Glutamatergic neuron (in vitro differentiated cells): ENCODE data around the gene GRIK3. TPM values are rescaled to one million over a fixed set of nuclear protein-coding genes. Genes with fewer than 3 reads are reported as not detected.
"Not testable (repeated sequence)": the region's sequence is repeated elsewhere in the genome, so short reads cannot be mapped to it uniquely, and the experiment has no call there.

Experiments used
- DNase-seq: peaks from one replicate; pipeline ENCODE4 v3.0.0; 2022
- H3K27ac Mint-ChIP-seq: one replicate; pipeline ENCODE4 v1.8.0; 2020; ENCODE audit warnings: mild to moderate bottlenecking, mixed read lengths, inconsistent platforms; ENCODE audit not compliant: unreplicated experiment
- H3K27me3 Mint-ChIP-seq: one replicate; pipeline ENCODE4 v1.8.0; 2020; ENCODE audit warnings: mild to moderate bottlenecking, moderate library complexity, mixed read lengths, inconsistent platforms; ENCODE audit not compliant: unreplicated experiment
- H3K36me3 Mint-ChIP-seq: one replicate; pipeline ENCODE4 v1.8.0; 2020; ENCODE audit warnings: mild to moderate bottlenecking, mixed read lengths, inconsistent platforms; ENCODE audit not compliant: unreplicated experiment
- H3K4me1 Mint-ChIP-seq: one replicate; pipeline ENCODE4 v1.8.0; 2020; ENCODE audit warnings: mild to moderate bottlenecking, low read depth, mixed read lengths, inconsistent platforms; ENCODE audit not compliant: unreplicated experiment
- H3K4me3 Mint-ChIP-seq: one replicate; pipeline ENCODE4 v1.8.0; 2020; ENCODE audit warnings: mild to moderate bottlenecking, mixed read lengths, inconsistent platforms; ENCODE audit not compliant: unreplicated experiment
- H3K9me3 Mint-ChIP-seq: one replicate; pipeline ENCODE4 v1.8.0; 2020; ENCODE audit warnings: mild to moderate bottlenecking, moderate library complexity, mixed read lengths, inconsistent platforms; ENCODE audit not compliant: unreplicated experiment
- CTCF ChIP-seq: fragments of 200-600 bp; sonication (generic); IDR thresholded peaks from one replicate; pipeline ENCODE4 v1.5.0; 2021; ENCODE audit not compliant: partially characterized antibody, unreplicated experiment
- total RNA-seq: library from RNA; stranded (reverse); fragmentation: NEBNext Ultra II Directional; extraction: Animal tissue kit (Norgen Biotek cat#: 25700); gene quantifications from one replicate; pipeline ENCODE4 v1.2.1, GENCODE V29; 2021; ENCODE audit not compliant: unreplicated experiment

GRIK3 gene
- total RNA-seq, 1 donor from 2014 or later: 60.1 TPM

- no peak for DNase-seq
- peaks cover 9% of the 10 kb centered on the region for H3K9me3 Mint-ChIP-seq
- H3K36me3 Mint-ChIP-seq: no peaks in the 10 kb centered on the region
- no peak overlapping the region for H3K4me3 Mint-ChIP-seq
- H3K4me1 Mint-ChIP-seq: peaks cover 6% of the 10 kb centered on the region
- no peaks in the 10 kb centered on the region for H3K27me3 Mint-ChIP-seq
- no peak overlapping the region for H3K27ac Mint-ChIP-seq
- TF ChIP-seq CTCF: no peak
Measured at GRCh38 chr1:36768486-36769178, 265.7 kb downstream of the GRIK3 start.

GRCh38 chr1:36767429-36767828 is 266.9 kb downstream of the GRIK3 start:
- not testable (repeated sequence) for H3K36me3 Mint-ChIP-seq, H3K4me1 Mint-ChIP-seq, H3K9me3 Mint-ChIP-seq, H3K27ac Mint-ChIP-seq, H3K27me3 Mint-ChIP-seq, H3K4me3 Mint-ChIP-seq, DNase-seq

- Mint-ChIP-seq H3K9me3 (peaks cover 9% of the 10 kb centered on the region), H3K36me3 (no peaks in the 10 kb centered on the region), H3K27me3 (no peaks in the 10 kb centered on the region), H3K4me1 (peaks cover 2% of the 10 kb centered on the region), H3K4me3 (no peak overlapping the region), H3K27ac (no peak overlapping the region)
- no peak for DNase-seq
- no peak for TF ChIP-seq CTCF
Measured at GRCh38 chr1:36766481-36766880, 267.8 kb downstream of the GRIK3 start.

GRCh38 chr1:36765785-36766300 is 268.5 kb downstream of the GRIK3 start:
- H3K27ac Mint-ChIP-seq: no peak overlapping the region
- DNase-seq: no peak

GRCh38 chr1:36764798-36765197 is 269.5 kb downstream of the GRIK3 start:
- H3K4me3 Mint-ChIP-seq: no peak overlapping the region
- no peaks in the 10 kb centered on the region for H3K36me3 Mint-ChIP-seq
- peaks cover 7% of the 10 kb centered on the region for H3K9me3 Mint-ChIP-seq
- H3K4me1 Mint-ChIP-seq: no peaks in the 10 kb centered on the region
- H3K27ac Mint-ChIP-seq: no peak overlapping the region
- H3K27me3 Mint-ChIP-seq: peaks cover 3% of the 10 kb centered on the region
- TF ChIP-seq CTCF: no peak
- DNase-seq: no peak

More at GRCh38 chr1:36765785-36766300, 268.5 kb downstream of the GRIK3 start:
- Mint-ChIP-seq H3K36me3 (no peaks in the 10 kb centered on the region), H3K4me1 (peaks cover under 1% of the 10 kb centered on the region), H3K27me3 (no peaks in the 10 kb centered on the region), H3K9me3 (peaks cover 9% of the 10 kb centered on the region), H3K4me3 (no peak overlapping the region)
- no peak for TF ChIP-seq CTCF
